ENCODE measurements around the gene GFRAL.

GFRAL gene

GRCh38 chr6:55282115-55282514, 45.2 kb upstream of the GFRAL start:
- Histone ChIP-seq H3K9ac (ENCODE audit: low read depth, low read length, poor library complexity, severe bottlenecking) (no peak overlapping the region), H3K27me3 (ENCODE audit: insufficient read depth, low read length, poor library complexity, severe bottlenecking) (no peaks in the 10 kb centered on the region), H3K36me3 (ENCODE audit: insufficient read depth, low read length) (no peaks in the 10 kb centered on the region), H3K4me2 (ENCODE audit: low read depth, low read length, poor library complexity, severe bottlenecking) (no peak overlapping the region), H3K79me2 (ENCODE audit: insufficient read depth, low read length) (no peaks in the 10 kb centered on the region), H2AFZ (ENCODE audit: low read length) (no peak overlapping the region), H4K20me1 (ENCODE audit: insufficient read depth, low read length, poor library complexity, severe bottlenecking) (no peaks in the 10 kb centered on the region), H3K4me3 (ENCODE audit: low read length, poor library complexity, severe bottlenecking) (no peak overlapping the region), H3K9me2 (replicated peaks; ENCODE audit: low read depth, low read length) (no peaks in the 10 kb centered on the region), H3F3A (ENCODE audit: low read depth) (no peaks in the 10 kb centered on the region), H3K9me3 (ENCODE audit: insufficient read depth, low read depth, low read length) (no peaks in the 10 kb centered on the region), H3K4me1 (ENCODE audit: insufficient read depth, low read length, poor library complexity, severe bottlenecking) (peaks cover 2% of the 10 kb centered on the region)
- TF ChIP-seq EZH2phosphoT487 (IDR thresholded peaks at IDR 0.05; ENCODE audit: borderline replicate concordance) (no peak), CTCF (conservative IDR thresholded peaks at IDR 0.05; ENCODE audit: low read length) (no peak)

- no peaks in the 10 kb centered on the region for H3K79me2 ChIP-seq (ENCODE audit: insufficient read depth, low read length)
- no peaks in the 10 kb centered on the region for H3K36me3 ChIP-seq (ENCODE audit: insufficient read depth, low read length)
- H3F3A ChIP-seq (ENCODE audit: low read depth), result no peaks in the 10 kb centered on the region
- no peaks in the 10 kb centered on the region for H3K27me3 ChIP-seq (ENCODE audit: insufficient read depth, low read length, poor library complexity, severe bottlenecking)
- no peak overlapping the region for H3K4me2 ChIP-seq (ENCODE audit: low read depth, low read length, poor library complexity, severe bottlenecking)
- TF ChIP-seq CTCF (conservative IDR thresholded peaks at IDR 0.05; ENCODE audit: low read length), result no peak
- TF ChIP-seq EZH2phosphoT487 (IDR thresholded peaks at IDR 0.05; ENCODE audit: borderline replicate concordance), result no peak
- no peak overlapping the region for H3K9ac ChIP-seq (ENCODE audit: low read depth, low read length, poor library complexity, severe bottlenecking)
- no peaks in the 10 kb centered on the region for H3K4me1 ChIP-seq (ENCODE audit: insufficient read depth, low read length, poor library complexity, severe bottlenecking)
- H4K20me1 ChIP-seq (ENCODE audit: insufficient read depth, low read length, poor library complexity, severe bottlenecking), result no peaks in the 10 kb centered on the region
- no peaks in the 10 kb centered on the region for H3K9me3 ChIP-seq (ENCODE audit: insufficient read depth, low read depth, low read length)
- H3K9me2 ChIP-seq (replicated peaks; ENCODE audit: low read depth, low read length), result no peaks in the 10 kb centered on the region
- no peak overlapping the region for H2AFZ ChIP-seq (ENCODE audit: low read length)
- no peak overlapping the region for H3K4me3 ChIP-seq (ENCODE audit: low read length, poor library complexity, severe bottlenecking)
Measured at GRCh38 chr6:55286824-55287223, 40.4 kb upstream of the GFRAL start.

DNA sequence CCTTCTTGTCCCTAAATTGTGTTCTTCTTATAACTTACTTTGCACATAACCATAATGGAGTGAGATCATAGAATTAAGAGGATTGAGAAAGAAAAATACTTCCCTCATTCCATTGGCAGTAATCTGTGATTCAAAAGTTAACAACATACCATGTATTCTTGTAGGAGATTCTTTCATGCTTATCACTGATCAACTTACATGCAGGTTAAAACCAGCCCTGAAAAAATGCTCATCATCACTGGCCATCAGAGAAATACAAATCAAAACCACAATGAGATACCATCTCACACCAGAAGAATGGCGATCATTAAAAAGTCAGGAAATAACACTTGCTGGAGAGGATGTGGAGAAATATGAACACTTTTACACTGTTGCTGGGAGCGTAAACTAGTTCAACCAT, 36.5 kb upstream of the GFRAL start:
- H3K36me3 ChIP-seq (ENCODE audit: insufficient read depth, low read length), result no peaks in the 10 kb centered on the region
- no peaks in the 10 kb centered on the region for H3K9me3 ChIP-seq (ENCODE audit: insufficient read depth, low read depth, low read length)
- H4K20me1 ChIP-seq (ENCODE audit: insufficient read depth, low read length, poor library complexity, severe bottlenecking), result no peaks in the 10 kb centered on the region
- TF ChIP-seq CTCF (conservative IDR thresholded peaks at IDR 0.05; ENCODE audit: low read length) (no peak), EZH2phosphoT487 (IDR thresholded peaks at IDR 0.05; ENCODE audit: borderline replicate concordance) (no peak)
- H3K9me2 ChIP-seq (replicated peaks; ENCODE audit: low read depth, low read length), result no peaks in the 10 kb centered on the region
- H3K4me2 ChIP-seq (ENCODE audit: low read depth, low read length, poor library complexity, severe bottlenecking), result no peak overlapping the region
- H3K4me3 ChIP-seq (ENCODE audit: low read length, poor library complexity, severe bottlenecking), result no peak overlapping the region
- H3K27me3 ChIP-seq (ENCODE audit: insufficient read depth, low read length, poor library complexity, severe bottlenecking), result no peaks in the 10 kb centered on the region
- H3K9ac ChIP-seq (ENCODE audit: low read depth, low read length, poor library complexity, severe bottlenecking), result no peak overlapping the region
- no peaks in the 10 kb centered on the region for H3K79me2 ChIP-seq (ENCODE audit: insufficient read depth, low read length)
- no peak overlapping the region for H2AFZ ChIP-seq (ENCODE audit: low read length)
- H3K4me1 ChIP-seq (ENCODE audit: insufficient read depth, low read length, poor library complexity, severe bottlenecking), result no peaks in the 10 kb centered on the region
- H3F3A ChIP-seq (ENCODE audit: low read depth), result no peaks in the 10 kb centered on the region
